Activated CD4-positive, alpha-beta T cell treated with anti-CD3 and anti-CD28 coated beads for 36 hours (primary cell): ENCODE results near the gene BRD1. TPM values are rescaled to one million over a fixed set of nuclear protein-coding genes. Genes with fewer than 3 reads are reported as not detected.

Source experiments
- ATAC-seq: fragments of 200-7000 bp; cut with Tn5 transposase; one replicate; pipeline ENCODE4 v1.10.0; 2021; ENCODE audit warnings: mild to moderate bottlenecking, moderate library complexity
- CTCF ChIA-PET: fragments of 350-600 bp; sonication (Branson Sonifier 250); formaldehyde crosslinking; loops from one replicate; lab custom pipeline; 2021; ENCODE audit warnings: antibody characterized with exemption; lab: Charles Lee
- POLR2A ChIA-PET: fragments of 350-600 bp; sonication (Branson Sonifier 250); formaldehyde crosslinking; loops from one replicate; lab custom pipeline; 2021; ENCODE audit warnings: antibody characterized with exemption, inconsistent platforms; lab: Charles Lee
- DNase-seq: peaks from one replicate; pipeline ENCODE4 v3.0.0-alpha.2; 2020
- H3K27ac Mint-ChIP-seq: one replicate; pipeline ENCODE4 v1.8.0; 2021; ENCODE audit warnings: mixed read lengths
- H3K27me3 Mint-ChIP-seq: one replicate; pipeline ENCODE4 v1.8.0; 2021; ENCODE audit warnings: mixed read lengths
- H3K36me3 Mint-ChIP-seq: one replicate; pipeline ENCODE4 v1.8.0; 2021; ENCODE audit warnings: low read depth, mixed read lengths
- H3K4me1 Mint-ChIP-seq: one replicate; pipeline ENCODE4 v1.8.0; 2021; ENCODE audit warnings: mixed read lengths
- H3K4me3 Mint-ChIP-seq: one replicate; pipeline ENCODE4 v1.8.0; 2021; ENCODE audit warnings: mild to moderate bottlenecking, moderate library complexity, mixed read lengths
- H3K9me3 Mint-ChIP-seq: one replicate; pipeline ENCODE4 v1.8.0; 2021; ENCODE audit warnings: low read depth, mixed read lengths
- intact Hi-C, 2 experiments: fragments of 100-400 bp; cut with DNase I in 1 of 2; cut with micrococcal nuclease in 1 of 2; formaldehyde crosslinking; loops; one replicate each; pipeline versions ENCODE4 v1.14.2 to v1.15.1; 2022 to 2024; cut with DNase I, micrococcal nuclease
- total RNA-seq, 2 experiments: library from RNA; stranded (reverse); gene quantifications; one replicate each; pipeline ENCODE4 v1.2.3, GENCODE V29; 2021

The BRD1 gene
- total RNA-seq, 2 experiments from 2014 or later = 22.1 to 23.6 TPM

- ChIA-PET CTCF (no interaction called here), POLR2A (interaction anchor here (0.6 kb wide), 1 partner anchor 269 kb away, joined by 3 read pairs; no protein-coding TSS in a partner anchor)
- ATAC-seq = no peak
These were observed 56.2 kb downstream of the BRD1 start for GRCh38 chr22:49771266-49772065.

GRCh38 chr22:49770547-49771265, 57.0 kb downstream of the BRD1 start:
- ChIA-PET CTCF (interaction anchor here (1.0 kb wide), 1 partner anchor 32 kb away, joined by 3 read pairs; no protein-coding TSS in a partner anchor), POLR2A (no interaction called here)
- Mint-ChIP-seq H3K4me3 (no peak overlapping the region), H3K27me3 (no peaks in the 10 kb centered on the region), H3K27ac (no peak overlapping the region), H3K9me3 (peaks cover 6% of the 10 kb centered on the region), H3K4me1 (peaks cover 10% of the 10 kb centered on the region), H3K36me3 (peaks cover 10% of the 10 kb centered on the region)
- ATAC-seq (peak; percentile 50), DNase-seq (peak; percentile 33)
- intact Hi-C loops = no loop called here

More at GRCh38 chr22:49771266-49772065, 56.2 kb downstream of the BRD1 start:
- no peaks in the 10 kb centered on the region for H3K27me3 Mint-ChIP-seq
- intact Hi-C loops = no loop called here
- H3K27ac Mint-ChIP-seq = no peak overlapping the region
- H3K9me3 Mint-ChIP-seq = peaks cover 6% of the 10 kb centered on the region
- H3K4me1 Mint-ChIP-seq = peaks cover 10% of the 10 kb centered on the region
- H3K36me3 Mint-ChIP-seq = peaks cover 10% of the 10 kb centered on the region
- H3K4me3 Mint-ChIP-seq = no peak overlapping the region
- DNase-seq = no peak

GRCh38 chr22:49769691-49770546, 57.8 kb downstream of the BRD1 start:
- Mint-ChIP-seq H3K9me3 (peaks cover 6% of the 10 kb centered on the region), H3K4me1 (peaks cover 10% of the 10 kb centered on the region), H3K27me3 (no peaks in the 10 kb centered on the region), H3K36me3 (peaks cover 10% of the 10 kb centered on the region), H3K27ac (no peak overlapping the region), H3K4me3 (no peak overlapping the region)
- ChIA-PET POLR2A (no interaction called here), CTCF (interaction anchor here (1.0 to 1.1 kb wide), 2 partner anchors 10 to 33 kb away, joined by 3 to 5 read pairs; no protein-coding TSS in a partner anchor)
- intact Hi-C loops = loop anchor here (5.0 kb wide), 4 partner anchors 57 to 262 kb away; partner anchors contain the start of genes ALG12 (in 1 of the 2), BRD1 (in 1 of the 2) and CRELD2 (in 1 of the 2)
- ATAC-seq (no peak), DNase-seq (no peak)

- no peak overlapping the region for H3K27ac Mint-ChIP-seq
- no peaks in the 10 kb centered on the region for H3K27me3 Mint-ChIP-seq
- CTCF ChIA-PET = interaction anchor here (1.1 to 1.9 kb wide), 2 partner anchors 8 to 9 kb away, joined by 5 read pairs; no protein-coding TSS in a partner anchor
- intact Hi-C loops = loop anchor here (5.0 kb wide), 4 partner anchors 58 to 263 kb away; partner anchors contain the start of genes ALG12 (in 1 of the 2), BRD1 (in 1 of the 2) and CRELD2 (in 1 of the 2)
- DNase-seq (no peak), ATAC-seq (no peak)
- H3K36me3 Mint-ChIP-seq = peaks cover 6% of the 10 kb centered on the region
- POLR2A ChIA-PET = no interaction called here
- H3K9me3 Mint-ChIP-seq = peaks cover 6% of the 10 kb centered on the region
- peaks cover 10% of the 10 kb centered on the region for H3K4me1 Mint-ChIP-seq
- H3K4me3 Mint-ChIP-seq = no peak overlapping the region
These were observed 58.6 kb downstream of the BRD1 start for GRCh38 chr22:49768951-49769690.

- H3K4me3 Mint-ChIP-seq = no peak overlapping the region
- ChIA-PET CTCF (interaction anchor here (0.6 to 2.3 kb wide), 15 partner anchors 8 to 753 kb away, joined by 3 to 12 read pairs (median 4); partner anchors contain the start of genes ALG12 and CRELD2), POLR2A (interaction anchor here (1.2 kb wide), 1 partner anchor 262 kb away, joined by 6 read pairs; no protein-coding TSS in a partner anchor)
- no peaks in the 10 kb centered on the region for H3K27me3 Mint-ChIP-seq
- H3K27ac Mint-ChIP-seq = no peak overlapping the region
- intact Hi-C loops = loop anchor here (5.0 kb wide), 4 partner anchors 59 to 264 kb away; partner anchors contain the start of genes ALG12 (in 1 of the 2), BRD1 (in 1 of the 2) and CRELD2 (in 1 of the 2)
- DNase-seq = no peak
- H3K4me1 Mint-ChIP-seq = peaks cover 9% of the 10 kb centered on the region
- no peak for ATAC-seq
- peaks cover 2% of the 10 kb centered on the region for H3K36me3 Mint-ChIP-seq
- peaks cover 6% of the 10 kb centered on the region for H3K9me3 Mint-ChIP-seq
These were observed 59.4 kb downstream of the BRD1 start for GRCh38 chr22:49768077-49768910.

- Mint-ChIP-seq H3K4me3 (no peak overlapping the region), H3K9me3 (peaks cover 6% of the 10 kb centered on the region), H3K27me3 (no peaks in the 10 kb centered on the region), H3K36me3 (peaks cover 2% of the 10 kb centered on the region), H3K4me1 (peaks cover 8% of the 10 kb centered on the region), H3K27ac (no peak overlapping the region)
- intact Hi-C loops = loop anchor here (1.0 to 5.0 kb wide), 9 partner anchors 60 to 443 kb away; partner anchors contain the start of genes ALG12 (in 2 of the 2), CRELD2 (in 2 of the 2) and BRD1 (in 1 of the 2)
- DNase-seq (peak; percentile 51), ATAC-seq (peak; percentile 68)
- POLR2A ChIA-PET = interaction anchor here (1.2 kb wide), 1 partner anchor 263 kb away, joined by 6 read pairs; no protein-coding TSS in a partner anchor
- CTCF ChIA-PET = interaction anchor here (0.6 to 2.3 kb wide), 19 partner anchors 8 to 1734 kb away, joined by 3 to 12 read pairs (median 3); partner anchors contain the start of genes ALG12 and CRELD2
These were observed 60.2 kb downstream of the BRD1 start for GRCh38 chr22:49767355-49768062.

GRCh38 chr22:49765951-49766350, 61.7 kb downstream of the BRD1 start:
- intact Hi-C loops = loop anchor here (2.0 to 5.0 kb wide), 6 partner anchors 61 to 445 kb away; partner anchors contain the start of genes ALG12 (in 2 of the 2), CRELD2 (in 2 of the 2) and BRD1 (in 1 of the 2)
- POLR2A ChIA-PET = no interaction called here
- H3K9me3 Mint-ChIP-seq = peaks cover 6% of the 10 kb centered on the region
- H3K27ac Mint-ChIP-seq = no peak overlapping the region
- H3K36me3 Mint-ChIP-seq = peaks cover 2% of the 10 kb centered on the region
- H3K4me1 Mint-ChIP-seq = peaks cover 15% of the 10 kb centered on the region
- no peaks in the 10 kb centered on the region for H3K27me3 Mint-ChIP-seq
- ATAC-seq (no peak), DNase-seq (no peak)
- CTCF ChIA-PET = interaction anchor here (1.9 to 2.3 kb wide), 2 partner anchors 127 to 264 kb away, joined by 8 to 12 read pairs; no protein-coding TSS in a partner anchor
- H3K4me3 Mint-ChIP-seq = no peak overlapping the region

- no peak overlapping the region for H3K4me3 Mint-ChIP-seq
- POLR2A ChIA-PET = no interaction called here
- CTCF ChIA-PET = no interaction called here
- intact Hi-C loops = loop anchor here (5.0 kb wide), 4 partner anchors 62 to 267 kb away; partner anchors contain the start of genes ALG12 (in 1 of the 2), BRD1 (in 1 of the 2) and CRELD2 (in 1 of the 2)
- peaks cover 2% of the 10 kb centered on the region for H3K36me3 Mint-ChIP-seq
- no peaks in the 10 kb centered on the region for H3K27me3 Mint-ChIP-seq
- ATAC-seq = no peak
- DNase-seq = no peak
- peaks cover 6% of the 10 kb centered on the region for H3K9me3 Mint-ChIP-seq
- peaks cover 16% of the 10 kb centered on the region for H3K4me1 Mint-ChIP-seq
- H3K27ac Mint-ChIP-seq = no peak overlapping the region
These were observed 62.4 kb downstream of the BRD1 start for GRCh38 chr22:49765091-49765771.
